Transverse colon (tissue), 4 donors: Measurements from ENCODE around the gene PDLIM1. TPM values are rescaled to one million over a fixed set of nuclear protein-coding genes. Genes with fewer than 3 reads are reported as not detected.
A peak's percentile ranks its signal among the peaks of the same experiment; 100 is the strongest.

Experiments used
- DNase-seq: peaks from one replicate; pipeline ENCODE4 v3.0.0-alpha.2; 2019
- H3K27ac ChIP-seq, 4 donors: fragments of 200-600 bp; sonication (generic); 2 replicates each; pipeline ENCODE4 v1.5.1; 2016 to 2018; ENCODE audit warnings: inconsistent platforms in 4 of 4
- H3K27me3 ChIP-seq: fragments of 200-600 bp; sonication (generic); 2 replicates; pipeline ENCODE4 v1.5.1; 2017; ENCODE audit warnings: inconsistent platforms
- H3K36me3 ChIP-seq, 4 donors: fragments of 200-600 bp; sonication (generic); 2 replicates each; pipeline ENCODE4 v1.5.1; 2017 to 2019; ENCODE audit warnings: inconsistent platforms in 4 of 4
- H3K4me1 ChIP-seq, 4 donors: fragments of 200-600 bp; sonication (generic); 2 replicates each; pipeline ENCODE4 v1.5.1; 2017 to 2020; ENCODE audit warnings: inconsistent platforms in 4 of 4
- H3K4me3 ChIP-seq, 4 donors: fragments of 200-600 bp; sonication (generic); 1 replicate in 1 of 4; 2 replicates in 3 of 4; pipeline versions ENCODE4 v1.5.1 to v1.6.1; 2017 to 2019; ENCODE audit warnings: inconsistent platforms in 4 of 4
- H3K9me3 ChIP-seq, 2 donors: fragments of 200-600 bp; sonication (generic); 2 replicates each; pipeline ENCODE4 v1.5.1; 2017 to 2019; ENCODE audit warnings: inconsistent platforms in 2 of 2
- EP300 ChIP-seq: sonication (generic); formaldehyde crosslinking; IDR thresholded peaks from one replicate; pipeline ENCODE4 v1.6.1; 2017; ENCODE audit warnings: antibody characterized with exemption, low read depth
- POLR2A ChIP-seq: fragments of 450-650 bp; IDR thresholded peaks from one replicate; pipeline ENCODE4 v1.6.1; 2016; ENCODE audit warnings: antibody characterized with exemption, mild to moderate bottlenecking, moderate library complexity
- POLR2AphosphoS5 ChIP-seq, 3 donors: sonication (generic); formaldehyde crosslinking; IDR thresholded peaks; one replicate each; pipeline ENCODE4 v1.6.1; 2016; ENCODE audit warnings: antibody characterized with exemption in 3 of 3
- WGBS, 2 donors: methylation state at CpG; one replicate each; pipeline ENCODE4 v1.1.5; 2018; ENCODE audit warnings: low coverage in 1 of 2; 5-methylcytosine and 5-hydroxymethylcytosine counted together
- in situ Hi-C, 4 donors: fragments of 200-750 bp; cut with MboI; loops; one replicate each; pipeline versions ENCODE4 v1.15.0 to v1.15.1; 2017; ENCODE audit warnings: low sequenced_read_pairs in 3 of 4, low pct_ligation_motif_present in 1 of 4, low pct_unique_long_range_greater_than_20kb in 1 of 4
- intact Hi-C: fragments of 100-400 bp; cut with DNase I; formaldehyde crosslinking; loops from one replicate; pipeline ENCODE4 v1.15.1; 2023; ENCODE audit warnings: low total_unique reads
- total RNA-seq, 4 donors: library from RNA; depleted of rRNA; stranded (reverse); fragments of >200 nt; gene quantifications; one replicate each; pipeline ENCODE4 v1.1.0, GENCODE V29; 2016
- TF ChIP-seq, protein P1 (sequence below), 5 experiments: fragments of 200-600 bp in 3 of 5; fragments of 450-650 bp in 2 of 5; sonication (generic) in 3 of 5; IDR thresholded peaks; 1 replicate in 2 of 5; 2 replicates in 3 of 5; pipeline ENCODE4 v1.5.1; 2016 to 2017; ENCODE audit warnings: antibody characterized with exemption in 5 of 5, inconsistent platforms in 3 of 5, mild to moderate bottlenecking in 2 of 5, moderate library complexity in 1 of 5

Gene PDLIM1
- total RNA-seq, 4 donors from 2014 or later = 201 to 259 (median 225) TPM

DNA sequence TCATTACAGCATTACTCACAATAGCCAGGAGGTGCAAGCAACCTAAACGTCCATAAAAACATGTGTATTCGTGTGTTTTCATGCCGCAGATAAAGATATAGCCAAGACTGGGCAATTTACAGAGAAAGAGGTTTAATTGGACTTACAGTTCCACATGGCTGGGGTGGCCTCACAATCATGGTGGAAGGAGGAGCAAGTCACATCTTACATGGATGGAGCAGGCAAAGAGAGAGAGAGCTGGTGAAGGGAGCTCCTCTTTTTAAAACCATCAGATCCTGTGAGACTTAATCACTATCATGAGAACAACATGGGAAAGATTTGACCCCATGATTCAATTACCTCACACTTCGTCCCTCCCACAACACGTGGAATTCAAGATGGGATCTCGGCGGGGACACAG, 33.0 kb downstream of the PDLIM1 start:
- 93 to 96% methylated on average over 7 of the region's 7 CpGs for WGBS, 2 donors
- DNase-seq = no peak
- H3K36me3 ChIP-seq = peaks cover 0 to 20% (median 10%) of the 10 kb centered on the region in 4 donors
- in situ Hi-C loops (no loop called here), intact Hi-C loops (no loop called here)
- H3K4me3 ChIP-seq = no peak overlapping the region
- no peaks in the 10 kb centered on the region for H3K27me3 ChIP-seq
- peaks cover 0 to 27% (median 14%) of the 10 kb centered on the region in 4 donors for H3K4me1 ChIP-seq
- H3K9me3 ChIP-seq = peaks cover 0 to 5% of the 10 kb centered on the region in 2 donors
- H3K27ac ChIP-seq = no peak overlapping the region
- no peak for TF ChIP-seq EP300
- TF ChIP-seq, protein P1, sequence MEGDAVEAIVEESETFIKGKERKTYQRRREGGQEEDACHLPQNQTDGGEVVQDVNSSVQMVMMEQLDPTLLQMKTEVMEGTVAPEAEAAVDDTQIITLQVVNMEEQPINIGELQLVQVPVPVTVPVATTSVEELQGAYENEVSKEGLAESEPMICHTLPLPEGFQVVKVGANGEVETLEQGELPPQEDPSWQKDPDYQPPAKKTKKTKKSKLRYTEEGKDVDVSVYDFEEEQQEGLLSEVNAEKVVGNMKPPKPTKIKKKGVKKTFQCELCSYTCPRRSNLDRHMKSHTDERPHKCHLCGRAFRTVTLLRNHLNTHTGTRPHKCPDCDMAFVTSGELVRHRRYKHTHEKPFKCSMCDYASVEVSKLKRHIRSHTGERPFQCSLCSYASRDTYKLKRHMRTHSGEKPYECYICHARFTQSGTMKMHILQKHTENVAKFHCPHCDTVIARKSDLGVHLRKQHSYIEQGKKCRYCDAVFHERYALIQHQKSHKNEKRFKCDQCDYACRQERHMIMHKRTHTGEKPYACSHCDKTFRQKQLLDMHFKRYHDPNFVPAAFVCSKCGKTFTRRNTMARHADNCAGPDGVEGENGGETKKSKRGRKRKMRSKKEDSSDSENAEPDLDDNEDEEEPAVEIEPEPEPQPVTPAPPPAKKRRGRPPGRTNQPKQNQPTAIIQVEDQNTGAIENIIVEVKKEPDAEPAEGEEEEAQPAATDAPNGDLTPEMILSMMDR (IDR thresholded peaks at IDR 0.05) = no peak
- TF ChIP-seq POLR2AphosphoS5 (IDR thresholded peaks at IDR 0.05) = no peak
- TF ChIP-seq POLR2A = no peak

GRCh38 chr10:95256268-95256667, 34.5 kb downstream of the PDLIM1 start:
- in situ Hi-C loops (no loop called here), intact Hi-C loops (no loop called here)
- Histone ChIP-seq H3K27ac (no peak overlapping the region), H3K36me3 (peaks cover 0 to 15% (median 7%) of the 10 kb centered on the region in 4 donors), H3K4me1 (peaks cover 0 to 25% (median 13%) of the 10 kb centered on the region in 4 donors), H3K4me3 (no peak overlapping the region), H3K27me3 (no peaks in the 10 kb centered on the region), H3K9me3 (peaks cover 0 to 5% of the 10 kb centered on the region in 2 donors)
- no peak for DNase-seq
- WGBS, 2 donors = 89 to 97% methylated on average over 1 of the region's 1 CpG
- TF ChIP-seq POLR2A (no peak), POLR2AphosphoS5 (IDR thresholded peaks at IDR 0.05) (no peak), EP300 (no peak)
- TF ChIP-seq, protein P1 (IDR thresholded peaks at IDR 0.05) = no peak

- Histone ChIP-seq H3K27me3 (no peaks in the 10 kb centered on the region), H3K27ac (no peak overlapping the region), H3K9me3 (peaks cover 0 to 5% of the 10 kb centered on the region in 2 donors), H3K4me3 (no peak overlapping the region), H3K4me1 (peaks cover 0 to 20% (median 7%) of the 10 kb centered on the region in 4 donors), H3K36me3 (peaks cover 0 to 15% (median 5%) of the 10 kb centered on the region in 4 donors)
- in situ Hi-C loops (no loop called here), intact Hi-C loops (no loop called here)
- WGBS, 2 donors = 70 to 76% methylated on average over 2 to 3 of the region's 3 CpGs
- DNase-seq = no peak
- no peak for TF ChIP-seq POLR2AphosphoS5 (IDR thresholded peaks at IDR 0.05)
These were observed 36.2 kb downstream of the PDLIM1 start for GRCh38 chr10:95254629-95255028.

- H3K36me3 ChIP-seq = peaks cover 0 to 10% (median 4%) of the 10 kb centered on the region in 4 donors
- peaks cover 0 to 5% of the 10 kb centered on the region in 2 donors for H3K9me3 ChIP-seq
- no peaks in the 10 kb centered on the region for H3K27me3 ChIP-seq
- in situ Hi-C loops (no loop called here), intact Hi-C loops (no loop called here)
- no peak for TF ChIP-seq POLR2AphosphoS5 (IDR thresholded peaks at IDR 0.05)
- no peak for TF ChIP-seq POLR2A
- TF ChIP-seq, protein P1 (IDR thresholded peaks at IDR 0.05) = no peak
- TF ChIP-seq EP300 = no peak
- 66% methylated on average over 2 of the region's 2 CpGs for WGBS, 2 donors
- H3K4me1 ChIP-seq = peaks cover 0 to 26% (median 7%) of the 10 kb centered on the region in 4 donors
- H3K4me3 ChIP-seq = no peak overlapping the region
- no peak for DNase-seq
- H3K27ac ChIP-seq = peak overlapping the region in 1 of 4 donors; percentile 5
These were observed 37.1 kb downstream of the PDLIM1 start for GRCh38 chr10:95253686-95254085.

- H3K27ac ChIP-seq = peak overlapping the region in 1 of 4 donors; percentile 5
- 71 to 74% methylated on average over 1 to 2 of the region's 2 CpGs for WGBS, 2 donors
- TF ChIP-seq POLR2AphosphoS5 (IDR thresholded peaks at IDR 0.05) (no peak), EP300 (no peak), POLR2A (no peak)
- TF ChIP-seq, protein P1 (IDR thresholded peaks at IDR 0.05) = no peak
- H3K4me3 ChIP-seq = no peak overlapping the region
- peaks cover 0 to 8% (median 3%) of the 10 kb centered on the region in 4 donors for H3K36me3 ChIP-seq
- peaks cover 0 to 5% of the 10 kb centered on the region in 2 donors for H3K9me3 ChIP-seq
- intact Hi-C loops = no loop called here
- peaks cover 0 to 26% (median 7%) of the 10 kb centered on the region in 4 donors for H3K4me1 ChIP-seq
- in situ Hi-C loops = no loop called here
- H3K27me3 ChIP-seq = no peaks in the 10 kb centered on the region
- no peak for DNase-seq
These were observed 37.8 kb downstream of the PDLIM1 start for GRCh38 chr10:95253007-95253406.
